Measurements from ENCODE around the gene HOMER3. TPM values are rescaled to one million over a fixed set of nuclear protein-coding genes. Genes with fewer than 3 reads are reported as not detected.
A peak's percentile ranks its signal among the peaks of the same experiment; 100 is the strongest.

HOMER3 gene
- total and polyA plus RNA-seq, 9 of the 15 experiments (the other 6 are each of a cell fraction or from before 2014, with no cell fraction given) = 1.3 to 5.1 (median 3.7) TPM; not detected in 2

GRCh38 chr19:18898607-18899408 is 42.2 kb downstream of the HOMER3 start (continued):
- TF ChIP-seq NR2C1 (IDR thresholded peaks at IDR 0.05) (peak; percentile 90), NR2C1 (tag; IDR thresholded peaks at IDR 0.05) (peak; percentile 96), FOXO4 (CRISPR knock-in tag; IDR thresholded peaks at IDR 0.05) (no peak), CCAR2 (IDR thresholded peaks at IDR 0.05; ENCODE audit: low read depth, low read length) (no peak), POLR2A (conservative IDR thresholded peaks at IDR 0.05) (peak; percentile 48; the same call in 1 of the 2 replicates), SMARCA4 (IDR thresholded peaks at IDR 0.05) (0 out of 2 replicates have a peak, but pooled peaks have one; percentile 17), TSC22D4 (tag; IDR thresholded peaks at IDR 0.05) (no peak), MCM2 (IDR thresholded peaks at IDR 0.05; ENCODE audit: low read depth) (no peak), EWSR1 (IDR thresholded peaks at IDR 0.05; ENCODE audit: borderline replicate concordance, low read depth, partially characterized antibody) (no peak), AFF4 (CRISPR knock-in tag; IDR thresholded peaks at IDR 0.05) (no peak), RBM22 (IDR thresholded peaks at IDR 0.05; ENCODE audit: low read depth, low read length, poor library complexity, severe bottlenecking) (peak; percentile 12), HMGN3 (IDR thresholded peaks at IDR 0.05; ENCODE audit: borderline replicate concordance, extremely low read depth, insufficient read length, low read depth, low read length) (peak; percentile 19), HDGF (IDR thresholded peaks at IDR 0.05) (no peak), ZKSCAN3 (CRISPR knock-in tag; IDR thresholded peaks at IDR 0.05) (no peak), SREBF2 (CRISPR knock-in tag; IDR thresholded peaks at IDR 0.05) (no peak), SRSF3 (IDR thresholded peaks at IDR 0.05; ENCODE audit: insufficient read depth, low read length) (no peak), ZNF717 (CRISPR knock-in tag; IDR thresholded peaks at IDR 0.05) (no peak), TSHZ1 (CRISPR knock-in tag; IDR thresholded peaks at IDR 0.05) (no peak), BCOR (IDR thresholded peaks at IDR 0.05) (peak; percentile 35; the same call in 1 of the 2 replicates), POLR2H (tag; IDR thresholded peaks at IDR 0.05; ENCODE audit: low read depth) (no peak), CTBP1 (IDR thresholded peaks at IDR 0.05; ENCODE audit: borderline replicate concordance) (peak; percentile 62; the same call in 1 of the 2 replicates)
